ENCODE results near the gene TSTD1.
"Not testable (repeated sequence)": the region's sequence is repeated elsewhere in the genome, so short reads cannot be mapped to it uniquely, and the experiment has no call there.

The TSTD1 gene

GRCh38 chr1:161006563-161006962 lies 32.2 kb downstream of the TSTD1 start:
- no peak for DNase-seq

GRCh38 chr1:161001525-161001924 lies 37.2 kb downstream of the TSTD1 start:
- DNase-seq = no peak

- DNase-seq = no peak
Observed at GRCh38 chr1:161000736-161001480, 37.9 kb downstream of the TSTD1 start.

- no peak for DNase-seq
Observed at GRCh38 chr1:160999376-160999775, 39.4 kb downstream of the TSTD1 start.

- peak; percentile 62 for DNase-seq
Observed at GRCh38 chr1:160997323-160998038, 41.3 kb downstream of the TSTD1 start.

GRCh38 chr1:160996178-160996577 lies 42.6 kb downstream of the TSTD1 start:
- DNase-seq = no peak

GRCh38 chr1:160993544-160994193 lies 45.1 kb downstream of the TSTD1 start:
- no peak for DNase-seq

- not testable (repeated sequence) for DNase-seq
Observed at GRCh38 chr1:160992036-160992435, 46.7 kb downstream of the TSTD1 start.

All from activated CD4-positive, alpha-beta T cell treated with anti-CD3 and anti-CD28 coated beads for 48 hours (primary cell).